ENCODE results near the gene SH3PXD2A.

Gene SH3PXD2A, protein sequence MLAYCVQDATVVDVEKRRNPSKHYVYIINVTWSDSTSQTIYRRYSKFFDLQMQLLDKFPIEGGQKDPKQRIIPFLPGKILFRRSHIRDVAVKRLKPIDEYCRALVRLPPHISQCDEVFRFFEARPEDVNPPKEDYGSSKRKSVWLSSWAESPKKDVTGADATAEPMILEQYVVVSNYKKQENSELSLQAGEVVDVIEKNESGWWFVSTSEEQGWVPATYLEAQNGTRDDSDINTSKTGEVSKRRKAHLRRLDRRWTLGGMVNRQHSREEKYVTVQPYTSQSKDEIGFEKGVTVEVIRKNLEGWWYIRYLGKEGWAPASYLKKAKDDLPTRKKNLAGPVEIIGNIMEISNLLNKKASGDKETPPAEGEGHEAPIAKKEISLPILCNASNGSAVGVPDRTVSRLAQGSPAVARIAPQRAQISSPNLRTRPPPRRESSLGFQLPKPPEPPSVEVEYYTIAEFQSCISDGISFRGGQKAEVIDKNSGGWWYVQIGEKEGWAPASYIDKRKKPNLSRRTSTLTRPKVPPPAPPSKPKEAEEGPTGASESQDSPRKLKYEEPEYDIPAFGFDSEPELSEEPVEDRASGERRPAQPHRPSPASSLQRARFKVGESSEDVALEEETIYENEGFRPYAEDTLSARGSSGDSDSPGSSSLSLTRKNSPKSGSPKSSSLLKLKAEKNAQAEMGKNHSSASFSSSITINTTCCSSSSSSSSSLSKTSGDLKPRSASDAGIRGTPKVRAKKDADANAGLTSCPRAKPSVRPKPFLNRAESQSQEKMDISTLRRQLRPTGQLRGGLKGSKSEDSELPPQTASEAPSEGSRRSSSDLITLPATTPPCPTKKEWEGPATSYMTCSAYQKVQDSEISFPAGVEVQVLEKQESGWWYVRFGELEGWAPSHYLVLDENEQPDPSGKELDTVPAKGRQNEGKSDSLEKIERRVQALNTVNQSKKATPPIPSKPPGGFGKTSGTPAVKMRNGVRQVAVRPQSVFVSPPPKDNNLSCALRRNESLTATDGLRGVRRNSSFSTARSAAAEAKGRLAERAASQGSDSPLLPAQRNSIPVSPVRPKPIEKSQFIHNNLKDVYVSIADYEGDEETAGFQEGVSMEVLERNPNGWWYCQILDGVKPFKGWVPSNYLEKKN

DNA sequence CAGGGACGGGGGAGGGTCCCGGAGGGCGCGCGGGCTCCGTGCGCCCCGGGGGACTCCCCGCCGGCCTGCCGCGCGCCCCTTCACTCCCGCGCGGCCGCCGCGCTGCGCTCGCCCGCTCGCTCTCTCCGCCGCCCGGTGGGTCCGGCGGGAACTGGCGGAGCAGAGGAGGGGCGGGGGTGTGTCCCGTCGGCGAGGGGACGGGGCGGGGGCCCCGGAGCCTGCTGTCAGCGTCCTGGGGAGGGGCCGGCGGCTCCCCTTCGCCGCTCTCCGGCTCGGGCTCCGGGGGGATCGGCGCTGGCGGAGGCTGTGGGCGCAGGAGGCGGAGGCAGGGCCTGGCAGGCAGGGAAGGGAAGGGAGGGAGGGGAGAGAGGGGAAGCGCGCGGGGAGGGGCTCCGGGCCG lies at the start of gene SH3PXD2A:
Gene SH3PXD2A (minus strand): TSS at position 153 of the 400 bp plus-strand sequence. CDS start 310 bp downstream, outside the sequence.
- peak; percentile 6 for DNase-seq

DNA sequence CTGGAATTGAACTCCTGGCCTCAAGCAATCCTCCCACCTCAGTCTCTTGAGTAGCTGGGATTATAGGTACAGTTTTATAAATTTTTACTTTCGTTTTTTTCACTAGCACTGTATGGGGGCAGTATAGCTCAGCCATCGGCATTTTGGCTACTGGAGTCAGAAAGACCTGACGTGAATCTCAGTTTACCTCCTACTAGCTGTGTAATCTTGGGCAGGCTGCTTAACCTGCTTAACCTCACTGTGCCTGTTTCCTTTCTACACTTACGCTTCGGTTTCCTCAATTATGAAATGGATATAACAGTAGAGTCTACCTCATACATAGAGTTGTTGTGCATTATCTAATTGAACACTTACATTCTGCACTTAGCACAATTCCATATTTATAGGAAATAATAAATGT lies 45.9 kb upstream of the SH3PXD2A start:
- DNase-seq = no peak

DNA sequence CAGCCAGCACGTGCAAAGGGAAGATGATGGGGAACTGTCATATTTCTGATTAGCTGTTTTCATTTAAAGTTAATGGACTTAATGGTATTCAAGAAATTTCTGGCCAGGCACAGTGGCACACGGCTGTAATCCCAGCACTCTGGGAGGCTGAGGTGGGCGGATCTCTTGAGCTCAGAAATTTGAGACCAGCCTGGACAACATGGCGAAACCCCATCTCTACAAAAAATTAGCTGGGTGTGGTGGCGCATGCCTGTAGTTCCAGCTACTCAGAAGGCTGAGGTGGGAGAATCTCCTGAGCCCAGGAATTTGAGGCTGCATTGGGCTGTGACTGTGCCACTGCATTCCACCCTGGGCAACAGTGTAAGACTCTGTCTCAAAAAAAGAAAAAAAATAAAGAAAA lies 43.9 kb upstream of the SH3PXD2A start:
- no peak for DNase-seq

DNA sequence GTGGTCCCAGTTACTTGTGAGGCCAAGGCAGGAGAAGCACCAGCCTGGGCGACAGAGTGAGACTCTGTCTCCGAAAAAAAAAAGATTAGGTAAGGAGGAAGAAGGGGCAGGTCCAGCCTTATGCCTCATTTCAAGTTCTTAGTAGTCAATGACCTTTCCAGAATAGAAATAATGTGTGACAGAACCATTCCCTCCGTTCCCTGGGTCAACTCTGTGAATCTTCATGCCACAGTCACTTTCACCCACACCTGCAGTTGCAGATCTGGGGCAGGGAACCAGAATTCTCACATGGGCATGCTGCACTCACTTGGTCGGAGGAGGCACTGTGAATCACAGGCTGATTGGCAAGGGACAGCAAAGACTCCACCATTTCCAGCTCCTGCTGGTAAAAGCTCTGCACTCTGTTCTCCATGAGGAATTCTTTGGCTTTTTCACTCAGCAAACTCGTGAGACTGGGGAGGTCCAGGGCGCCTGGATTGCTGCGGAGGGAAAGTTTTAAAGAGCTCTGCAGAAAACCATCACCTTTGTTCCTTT lies 41.9 kb upstream of the SH3PXD2A start:
- no peak for DNase-seq

DNA sequence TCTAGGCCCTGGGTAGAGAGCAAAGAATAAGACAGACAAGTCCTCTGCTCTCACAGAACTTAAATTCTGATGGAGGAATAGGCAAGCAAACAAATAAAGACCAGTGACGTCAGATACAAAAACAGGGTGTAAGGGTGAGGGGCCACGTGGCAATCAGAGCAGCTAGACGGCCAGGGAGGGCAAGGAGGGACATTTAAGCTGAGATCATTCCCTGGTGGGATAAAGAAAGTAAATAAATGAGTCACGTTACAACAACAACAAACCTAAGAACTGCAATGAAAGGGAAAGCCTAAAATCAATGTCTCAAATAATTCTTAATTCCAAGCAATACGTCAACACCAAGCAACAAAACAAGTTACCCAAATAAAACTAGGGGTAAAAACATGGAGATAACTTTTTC lies 40.8 kb upstream of the SH3PXD2A start:
- peak; percentile 62 for DNase-seq

DNA sequence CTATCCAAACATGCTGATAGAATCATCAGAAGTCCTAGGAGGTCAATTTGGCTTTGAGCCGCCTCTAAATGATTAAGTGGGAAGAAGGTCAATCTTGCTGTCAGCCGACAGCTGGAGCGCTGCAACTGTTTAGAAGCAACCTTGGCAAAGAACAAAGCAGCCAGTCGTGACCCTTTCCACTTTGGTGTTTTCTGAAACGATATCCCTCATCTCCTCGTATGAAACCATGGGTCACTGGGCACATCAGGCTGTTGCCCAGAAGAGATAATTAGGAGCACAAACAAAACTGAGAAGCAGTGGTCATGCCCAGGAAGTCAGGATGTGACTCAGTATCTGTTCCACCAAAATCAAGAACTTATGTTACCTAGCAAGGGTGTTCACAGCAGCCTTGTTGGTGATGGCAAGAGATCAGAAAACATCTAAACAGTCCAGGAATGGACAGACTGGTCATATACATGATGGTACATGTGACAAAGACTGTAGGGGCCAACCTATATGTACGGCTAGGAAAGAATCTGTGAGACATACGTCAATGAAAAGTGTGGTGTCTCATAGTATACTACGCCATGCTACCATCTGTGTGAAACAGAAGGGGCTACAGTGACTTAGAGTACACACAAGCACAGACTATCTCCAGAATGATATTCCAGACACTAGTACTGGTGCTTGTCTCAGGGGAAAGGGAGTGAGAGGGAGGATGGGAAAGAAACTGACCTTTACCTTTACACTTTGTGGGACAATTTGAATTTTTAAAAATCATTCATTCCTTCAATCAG lies 40.2 kb upstream of the SH3PXD2A start:
- peak; percentile 77 for DNase-seq

DNA sequence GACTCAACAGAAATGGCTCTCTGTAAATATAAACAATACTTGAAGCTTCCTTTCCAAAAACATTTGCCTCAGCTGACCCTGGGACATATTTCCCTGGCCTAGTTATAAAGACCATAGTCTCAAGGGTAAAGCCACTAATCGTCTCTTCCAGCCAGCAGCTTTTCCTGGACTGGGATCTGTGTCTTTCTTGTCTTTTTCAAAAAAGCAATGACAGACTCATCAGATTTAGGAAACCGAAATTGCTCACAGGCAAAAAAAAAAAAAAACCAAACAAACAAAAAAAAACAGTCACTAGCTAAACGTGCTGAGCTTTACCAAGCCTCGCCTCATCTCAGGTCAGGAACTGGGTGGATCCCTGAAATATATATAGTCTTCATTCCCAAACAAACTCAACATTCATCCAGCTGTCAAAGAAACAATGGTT lies 39.1 kb upstream of the SH3PXD2A start:
- DNase-seq = peak; percentile 22

DNA sequence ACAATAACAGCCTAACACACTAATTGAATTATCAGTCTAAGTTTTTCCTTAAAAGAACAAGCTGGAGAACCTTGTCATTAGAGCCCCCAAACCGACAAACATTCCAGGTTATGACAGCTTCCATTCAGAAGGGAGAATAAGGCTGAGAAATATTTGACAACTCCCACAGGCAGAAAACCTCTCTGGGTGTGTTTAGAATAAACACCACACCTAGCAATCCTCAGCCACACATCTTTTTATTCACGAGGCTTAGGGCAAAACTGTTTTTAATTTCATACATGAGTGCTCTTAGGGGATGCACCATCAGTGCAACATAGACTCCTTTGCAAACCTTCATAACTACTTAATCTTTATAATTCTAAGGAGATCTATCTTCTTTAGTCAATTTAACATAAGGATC lies 38.4 kb upstream of the SH3PXD2A start:
- DNase-seq = no peak

DNA sequence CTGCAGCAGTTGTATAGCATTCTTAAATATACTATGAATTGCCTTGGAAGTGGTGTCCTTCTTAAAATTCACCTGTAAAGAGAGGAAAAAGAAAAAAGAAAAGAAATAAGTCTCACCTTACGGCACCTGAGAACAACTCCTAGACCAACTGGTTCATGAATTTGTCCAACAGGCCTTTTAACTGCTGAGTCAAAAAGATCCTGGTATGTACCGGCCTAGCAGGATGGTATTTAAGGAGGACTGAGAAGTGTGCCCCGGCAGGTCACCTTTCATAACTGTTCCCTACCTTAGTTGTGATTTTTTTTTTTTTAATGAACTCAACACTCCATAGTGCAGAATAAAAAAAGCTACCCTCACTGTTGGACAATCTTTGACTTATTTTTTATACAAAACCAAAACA lies 36.8 kb upstream of the SH3PXD2A start:
- DNase-seq = no peak

DNA sequence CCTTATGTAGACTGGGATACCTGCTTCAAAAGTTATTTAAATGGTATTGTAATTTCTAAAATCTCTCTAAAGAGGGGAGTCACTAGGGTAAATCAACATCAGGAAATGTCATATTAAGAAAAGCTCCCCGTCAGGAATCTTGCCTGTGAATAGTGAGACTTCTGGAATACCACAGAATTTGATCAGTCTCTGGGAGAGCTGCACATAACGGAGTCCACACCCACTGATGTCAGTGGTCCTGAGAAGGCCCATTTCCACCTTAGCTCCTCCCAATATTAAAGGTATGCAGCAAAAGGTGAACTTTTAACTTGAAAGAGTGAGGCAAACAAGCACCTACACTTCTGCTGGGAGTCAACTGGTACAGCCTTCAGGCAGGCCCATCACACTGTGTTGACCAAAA lies 35.3 kb upstream of the SH3PXD2A start:
- no peak for DNase-seq

DNA sequence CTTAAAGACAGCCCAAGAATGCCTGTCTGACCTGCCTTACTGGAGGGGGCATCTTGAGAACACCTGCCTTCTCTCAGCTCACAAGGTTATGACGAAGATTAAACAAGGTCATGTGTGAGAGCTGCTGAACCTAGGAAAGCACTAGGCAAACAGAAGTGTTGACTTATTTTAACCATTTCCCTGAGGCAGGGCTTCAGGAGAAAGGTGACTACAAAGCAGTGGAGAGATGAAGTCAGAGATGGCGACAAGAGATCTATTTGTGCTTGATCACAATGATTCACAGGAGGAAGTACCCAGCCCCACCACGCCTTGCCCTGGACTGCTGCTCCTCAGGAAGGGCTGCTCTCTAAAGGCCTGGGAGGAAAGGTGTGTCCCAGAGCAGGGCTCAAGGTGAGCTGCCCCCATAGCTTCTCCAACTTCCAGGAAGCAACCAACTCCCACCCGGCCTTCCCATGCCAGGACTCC lies 34.9 kb upstream of the SH3PXD2A start:
- DNase-seq = no peak

DNA sequence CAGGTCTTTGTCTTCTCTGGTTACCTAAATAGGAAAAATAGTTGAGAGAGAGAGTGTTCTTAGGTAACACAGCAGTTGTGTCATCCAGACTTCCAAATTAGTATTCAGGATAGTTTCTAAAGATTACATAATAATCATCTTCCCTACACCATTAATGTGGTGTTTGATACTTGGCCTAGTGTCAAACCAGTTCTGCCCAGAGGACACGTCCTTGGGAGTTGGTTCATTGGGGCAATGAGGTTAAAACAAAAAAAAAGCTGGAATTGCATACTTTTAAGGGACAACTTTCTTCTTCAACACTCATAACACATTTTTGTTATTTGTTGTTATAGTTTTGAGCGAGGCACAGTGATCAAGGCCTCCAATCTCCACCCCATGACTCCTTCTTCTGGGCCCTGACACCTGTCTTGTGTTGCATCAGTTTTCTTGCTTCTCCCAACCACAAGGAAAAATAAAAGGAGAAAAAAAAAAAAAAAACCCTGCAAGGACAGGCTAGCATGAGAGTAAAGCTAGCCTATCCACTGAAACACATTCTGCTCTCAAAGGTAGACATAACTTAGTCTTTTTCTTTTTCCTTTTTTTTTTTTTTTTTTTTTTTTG lies 33.8 kb upstream of the SH3PXD2A start:
- DNase-seq = no peak

DNA sequence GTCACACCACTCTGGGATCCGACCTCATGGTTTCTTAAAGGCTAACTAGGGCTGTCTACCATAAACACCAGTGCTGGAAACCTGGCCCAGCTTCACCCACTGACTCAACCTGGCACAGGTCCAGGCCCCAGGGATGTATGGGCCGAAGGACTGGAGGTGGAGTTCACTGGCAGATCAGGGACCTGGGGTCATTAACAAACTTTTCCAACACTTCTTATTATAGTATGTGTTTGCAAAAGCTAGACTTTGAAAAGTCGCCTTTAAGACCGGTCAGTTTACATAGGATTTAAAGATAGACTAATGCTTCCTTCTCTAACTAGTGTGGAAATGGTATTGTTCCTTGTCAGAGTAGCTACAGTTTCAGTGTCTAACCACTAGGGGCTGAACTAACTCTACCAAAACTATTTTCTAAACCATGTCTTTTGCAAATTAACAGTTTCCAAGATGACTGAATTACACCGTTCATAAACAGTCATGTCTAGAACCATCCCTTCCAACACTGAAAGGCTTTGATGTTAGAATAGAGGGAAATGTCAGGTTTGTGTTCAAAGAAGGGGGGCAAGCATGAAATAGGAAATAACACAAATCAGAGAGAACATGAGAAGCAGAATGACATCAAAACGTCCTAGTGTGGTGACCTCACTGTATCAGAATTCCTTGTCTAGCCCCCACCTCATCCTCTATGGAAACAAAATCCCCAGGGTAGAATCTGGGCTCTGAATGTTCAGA lies 32.9 kb upstream of the SH3PXD2A start:
- peak; percentile 83 for DNase-seq

DNA sequence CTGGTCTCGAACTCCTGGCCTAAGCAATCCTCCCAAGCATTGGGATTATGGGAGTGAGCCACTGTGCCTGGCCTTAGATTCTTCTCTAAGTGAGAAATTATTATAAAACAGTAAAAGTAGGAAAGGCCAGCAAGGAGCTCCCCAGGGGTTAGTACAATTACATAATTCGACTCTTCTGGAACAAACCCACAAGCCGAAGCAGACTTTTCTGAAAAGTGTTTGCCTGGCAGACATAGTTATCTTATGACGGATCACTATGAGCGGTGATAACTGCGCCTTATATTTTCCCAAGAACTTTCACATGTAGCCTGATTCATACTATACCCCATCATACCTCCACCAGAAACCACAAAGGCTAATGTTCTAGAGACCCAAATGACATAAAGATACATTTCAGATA lies 30.2 kb upstream of the SH3PXD2A start:
- DNase-seq = peak; percentile 41

DNA sequence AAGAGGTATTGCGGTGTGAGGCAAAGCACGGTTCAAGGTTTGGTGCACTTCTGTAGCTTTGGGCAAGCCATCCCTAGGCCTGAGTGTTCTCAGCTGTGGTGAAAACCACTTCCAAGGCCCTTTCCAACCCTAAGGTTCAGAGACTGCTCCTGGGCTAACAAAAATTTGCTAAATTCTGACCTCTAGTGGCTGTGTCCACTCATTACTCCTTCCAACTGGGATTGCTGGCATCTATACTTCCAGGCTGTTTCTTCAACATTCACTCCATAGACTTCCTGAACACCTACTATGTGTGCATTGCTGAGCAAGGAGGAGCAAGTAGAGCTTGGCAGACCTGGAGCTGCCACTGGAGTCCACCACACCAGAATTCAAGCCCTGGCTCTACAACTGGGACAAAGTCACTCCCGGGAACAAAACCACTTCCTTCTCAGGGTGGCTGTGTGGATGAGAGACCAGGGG lies 29.3 kb upstream of the SH3PXD2A start:
- peak; percentile 61 for DNase-seq

DNA sequence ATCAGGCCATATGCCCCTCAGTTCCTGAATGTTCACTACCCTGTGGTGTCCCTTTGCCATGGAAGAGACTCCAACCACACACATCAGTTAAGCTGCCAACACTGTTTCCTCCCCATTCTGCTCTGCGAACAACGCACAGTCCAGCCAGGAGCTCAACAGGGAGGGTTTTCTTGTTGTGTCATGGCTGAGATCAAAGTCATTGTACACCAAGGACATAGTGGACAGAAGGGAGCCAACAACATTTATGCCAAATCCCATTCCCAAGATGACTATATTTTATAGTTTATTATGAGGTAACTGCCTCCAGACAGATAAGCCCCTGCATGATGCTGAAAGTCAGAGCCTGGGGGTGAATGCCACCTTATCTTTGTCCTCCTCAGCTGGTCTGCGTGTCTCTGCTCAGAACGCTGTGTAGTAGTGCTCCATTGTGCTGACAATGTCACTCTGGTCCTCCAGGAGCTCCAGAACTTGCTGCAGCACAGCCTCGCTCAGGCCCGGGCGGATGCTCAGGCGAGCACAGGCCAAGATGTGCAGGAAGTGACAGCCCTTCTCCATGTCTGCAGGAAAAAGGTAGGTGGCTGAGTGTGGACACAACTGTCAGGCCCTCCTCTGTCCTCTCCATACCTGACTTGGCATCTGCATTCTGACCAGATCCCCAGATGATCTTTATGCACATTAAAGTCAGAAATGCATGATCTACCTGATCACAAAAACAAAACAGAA lies 27.1 kb upstream of the SH3PXD2A start:
- DNase-seq = no peak

DNA sequence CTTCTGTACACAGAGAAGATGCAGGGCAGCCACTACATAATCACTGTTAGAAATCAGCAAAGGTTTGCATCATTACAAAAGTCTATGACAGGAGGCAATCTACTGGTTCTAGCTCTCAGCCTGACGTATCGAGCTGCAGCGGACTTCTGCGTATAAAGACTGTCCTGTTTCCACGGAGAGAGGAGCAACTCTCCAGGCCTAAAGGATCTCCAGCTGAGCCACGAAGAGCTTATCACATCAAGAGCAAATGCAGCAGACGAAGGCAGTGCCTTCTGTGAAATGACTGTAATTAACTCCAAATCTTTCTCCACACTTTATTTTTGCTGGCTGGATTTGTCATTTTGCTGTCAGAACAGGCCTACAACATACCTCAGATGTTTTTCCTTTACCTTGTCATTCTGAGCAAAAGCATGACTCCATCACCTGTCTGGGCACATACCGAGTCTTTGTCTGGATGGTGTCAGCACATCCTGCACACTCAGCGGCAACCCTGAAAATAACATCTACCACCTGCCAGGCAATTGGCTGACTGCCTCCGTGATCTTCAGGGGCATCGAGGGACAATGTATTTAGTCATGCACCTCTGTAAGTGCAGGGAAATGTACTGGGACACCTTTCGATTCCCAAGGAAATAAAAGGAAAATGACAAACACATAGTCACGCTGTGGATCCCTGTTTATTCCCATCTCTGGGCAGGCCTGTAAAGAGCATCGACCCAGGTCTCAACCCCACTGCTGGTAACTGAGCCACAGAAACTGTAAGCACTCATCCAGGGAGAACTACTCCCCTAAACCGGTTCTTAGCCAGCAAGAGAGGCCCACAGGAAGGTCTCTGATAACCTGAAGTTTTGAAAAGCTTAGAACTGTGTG lies 26.3 kb upstream of the SH3PXD2A start:
- DNase-seq = no peak

DNA sequence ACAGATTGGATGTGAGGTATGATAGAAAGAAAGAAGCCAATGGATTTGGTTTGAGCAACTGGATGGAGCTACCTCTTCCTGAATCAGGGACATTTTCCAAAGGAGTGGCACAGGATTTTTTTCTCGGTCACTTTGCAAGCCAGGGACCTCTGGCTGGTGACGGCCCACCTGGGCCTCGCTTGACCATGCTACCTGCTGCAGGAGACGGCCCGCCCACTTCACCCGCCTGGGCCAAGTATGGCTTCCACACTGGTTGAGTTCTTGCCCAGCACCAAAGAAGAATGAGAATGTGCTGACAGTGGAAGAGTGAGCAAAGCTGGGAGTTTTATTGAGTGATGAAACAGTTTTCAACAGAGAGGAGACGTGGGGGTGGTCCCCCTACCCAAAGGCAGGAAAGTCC lies 24.5 kb upstream of the SH3PXD2A start:
- no peak for DNase-seq

DNA sequence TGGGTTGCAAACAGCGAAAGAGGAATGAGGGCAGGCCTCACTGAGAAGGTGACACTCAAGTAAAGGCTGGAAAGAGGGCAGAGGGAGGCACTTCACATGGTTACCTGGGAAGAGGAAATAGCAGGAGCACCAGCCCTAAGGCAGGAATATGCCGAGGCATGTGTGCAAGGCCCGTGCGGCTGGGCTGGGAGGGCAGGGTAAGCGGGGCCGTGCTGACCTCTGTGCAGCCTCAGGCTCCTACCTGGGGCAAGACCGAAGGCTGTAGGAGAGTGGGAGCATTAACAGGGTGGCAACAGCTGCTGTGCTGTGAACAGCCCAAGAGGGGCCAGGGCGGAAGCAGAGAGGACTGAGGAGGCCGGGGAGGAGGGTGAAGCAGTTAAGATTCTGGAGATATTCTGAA lies 24.0 kb upstream of the SH3PXD2A start:
- no peak for DNase-seq
